Activated T-cell treated with anti-CD3 and anti-CD28 coated beads, Interleukin-2, amount 50 U/mL, for 72 hours (primary cell): ENCODE results near the gene SMU1. TPM values are rescaled to one million over a fixed set of nuclear protein-coding genes. Genes with fewer than 3 reads are reported as not detected.

Experiments used
- ATAC-seq, 2 donors: fragments of 150-1000 bp; cut with Tn5 transposase; replicated peaks in 1 of 2; 2 replicates each; pipeline ENCODE4 v1.10.0; 2021; ENCODE audit warnings: moderate library complexity in 2 of 2, mild to moderate bottlenecking in 1 of 2
- DNase-seq, 2 donors: peaks; one replicate each; pipeline ENCODE4 v3.0.0; 2021 to 2022; ENCODE audit warnings: mixed read lengths in 1 of 2
- H3K27ac Mint-ChIP-seq: one replicate; pipeline ENCODE4 v1.8.0; 2022; ENCODE audit warnings: mild to moderate bottlenecking, moderate library complexity, mixed read lengths
- H3K27me3 Mint-ChIP-seq: one replicate; pipeline ENCODE4 v1.8.0; 2022; ENCODE audit warnings: low read depth, mixed read lengths
- H3K36me3 Mint-ChIP-seq, 2 donors: one replicate each; pipeline ENCODE4 v1.8.0; 2022; ENCODE audit warnings: mixed read lengths in 2 of 2, mild to moderate bottlenecking in 1 of 2; ENCODE audit not compliant: insufficient read depth in 2 of 2
- H3K4me1 Mint-ChIP-seq: one replicate; pipeline ENCODE4 v1.8.0; 2022; ENCODE audit warnings: low read depth, mixed read lengths
- H3K4me3 Mint-ChIP-seq, 2 donors: one replicate each; pipeline ENCODE4 v1.8.0; 2022; ENCODE audit warnings: mild to moderate bottlenecking in 2 of 2, mixed read lengths in 2 of 2, moderate library complexity in 2 of 2
- H3K9me3 Mint-ChIP-seq, 2 donors: one replicate each; pipeline ENCODE4 v1.8.0; 2022; ENCODE audit warnings: mixed read lengths in 2 of 2
- total RNA-seq, 2 donors: library from RNA; stranded (reverse); gene quantifications; one replicate each; pipeline ENCODE4 v1.2.3, GENCODE V29; 2022

SMU1 gene
- total RNA-seq, 2 donors from 2014 or later: 23.4 to 27.6 TPM

DNA sequence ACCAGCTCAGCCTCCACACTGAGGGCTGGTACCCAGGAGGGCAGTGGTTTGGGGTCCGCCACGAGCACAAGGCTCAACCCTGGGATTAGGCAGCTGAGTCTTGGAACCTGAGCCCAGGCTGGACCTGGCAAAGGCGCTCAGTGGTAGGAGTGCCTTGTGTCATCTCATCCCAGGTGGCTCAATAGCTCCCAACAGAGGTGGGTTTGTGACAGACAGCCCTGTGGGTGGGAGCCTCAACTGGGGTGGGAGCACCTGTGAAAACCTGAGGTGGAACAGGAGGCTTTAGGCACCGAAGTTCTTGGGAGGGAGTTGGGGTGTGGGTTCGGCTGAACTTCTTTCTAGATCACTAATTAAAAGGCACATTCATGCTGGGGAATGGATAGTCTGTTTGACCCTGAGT lies 35.2 kb upstream of the SMU1 start:
- Mint-ChIP-seq H3K27me3 (no peaks in the 10 kb centered on the region), H3K4me3 (no peak overlapping the region), H3K27ac (no peak overlapping the region), H3K4me1 (peaks cover 11% of the 10 kb centered on the region), H3K9me3 (no peaks in the 10 kb centered on the region), H3K36me3 (peaks cover 4 to 10% of the 10 kb centered on the region in 2 donors)
- DNase-seq: no peak
- peak in 1 of 2 donors; percentile 25 for ATAC-seq

DNA sequence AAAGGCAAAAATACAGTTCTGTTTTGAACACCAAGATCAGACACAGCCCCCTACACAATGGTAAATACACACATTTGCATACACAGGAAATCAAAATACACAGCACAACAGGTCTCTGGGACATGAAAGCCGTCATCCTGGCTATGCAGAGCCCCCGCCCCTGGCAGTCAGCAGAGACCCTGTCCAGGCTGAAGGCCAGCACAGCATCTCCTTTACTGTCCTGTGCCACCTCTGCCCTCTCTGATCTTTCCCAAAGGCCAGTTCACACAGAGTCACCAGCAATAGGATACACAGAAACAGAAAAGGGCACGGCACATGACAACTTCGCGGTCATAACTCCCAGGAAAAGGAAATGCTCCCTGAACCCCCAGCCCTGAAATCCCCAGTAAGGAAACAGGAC lies 34.2 kb upstream of the SMU1 start:
- Mint-ChIP-seq H3K27me3 (no peaks in the 10 kb centered on the region), H3K4me3 (no peak overlapping the region), H3K36me3 (peaks cover 4 to 10% of the 10 kb centered on the region in 2 donors), H3K27ac (peak overlapping the region; percentile 14), H3K9me3 (no peaks in the 10 kb centered on the region), H3K4me1 (peaks cover 11% of the 10 kb centered on the region)
- no peak for DNase-seq
- no peak for ATAC-seq

DNA sequence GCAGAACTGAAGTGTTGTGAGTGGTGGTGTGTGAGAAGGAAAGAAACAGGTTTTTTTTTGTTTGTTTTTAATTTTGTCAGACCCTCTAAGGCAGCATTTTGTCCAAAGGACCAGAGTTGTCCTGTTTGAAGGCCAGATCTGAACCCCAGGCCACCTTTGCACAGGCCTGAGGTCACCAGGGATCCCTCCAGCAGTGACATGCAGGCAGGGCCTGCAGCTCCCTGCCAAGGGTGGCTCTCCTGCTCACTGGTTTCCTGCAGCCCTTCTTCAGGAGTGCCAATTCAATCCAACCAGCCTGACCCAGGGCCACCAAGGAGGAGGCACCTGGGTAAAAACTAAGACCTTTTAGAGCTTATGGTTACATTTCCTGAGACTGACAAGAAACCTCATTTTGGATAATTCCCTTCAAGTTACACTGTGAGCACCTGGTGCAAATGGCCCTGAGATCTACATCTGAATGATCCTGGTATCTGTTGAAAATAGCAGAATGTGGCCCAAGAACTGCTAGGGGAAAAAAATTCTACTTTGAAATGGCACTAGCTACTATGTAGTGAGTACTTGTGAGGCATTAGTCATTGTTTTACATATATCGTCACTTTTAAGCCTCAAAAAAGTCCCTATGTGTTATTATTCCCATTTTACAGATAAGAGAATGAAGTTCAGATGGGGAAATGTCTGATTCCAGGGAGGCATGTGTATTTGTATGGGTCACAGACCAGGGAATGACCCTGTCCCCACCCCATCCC lies 33.5 kb upstream of the SMU1 start:
- no peak for ATAC-seq
- H3K36me3 Mint-ChIP-seq: peaks cover 4 to 10% of the 10 kb centered on the region in 2 donors
- no peaks in the 10 kb centered on the region for H3K9me3 Mint-ChIP-seq
- H3K4me3 Mint-ChIP-seq: no peak overlapping the region
- H3K27me3 Mint-ChIP-seq: no peaks in the 10 kb centered on the region
- DNase-seq: no peak
- H3K4me1 Mint-ChIP-seq: peaks cover 11% of the 10 kb centered on the region
- peak overlapping the region; percentile 36 for H3K27ac Mint-ChIP-seq

DNA sequence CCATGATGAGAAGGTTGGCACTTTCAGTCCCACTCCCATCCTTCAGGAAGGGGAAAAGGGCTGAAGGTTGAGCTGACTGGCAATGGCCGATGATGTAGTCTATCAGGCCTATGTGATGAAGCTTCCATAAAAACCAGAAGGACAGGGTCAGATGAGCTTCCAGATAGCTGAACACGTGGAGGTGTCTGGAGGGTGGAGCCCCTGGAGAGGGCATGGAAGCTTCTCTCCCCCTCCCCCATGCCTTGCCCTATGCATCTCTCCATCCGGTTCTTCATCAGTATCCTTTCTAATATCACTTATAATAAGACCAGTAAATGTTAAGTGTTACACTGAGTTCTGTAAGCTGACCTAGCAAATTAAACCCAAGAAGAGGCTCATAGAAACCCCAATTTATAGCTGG lies 32.6 kb upstream of the SMU1 start:
- Mint-ChIP-seq H3K27ac (no peak overlapping the region), H3K4me1 (peaks cover 15% of the 10 kb centered on the region), H3K9me3 (no peaks in the 10 kb centered on the region), H3K27me3 (no peaks in the 10 kb centered on the region), H3K4me3 (no peak overlapping the region), H3K36me3 (peaks cover 4 to 9% of the 10 kb centered on the region in 2 donors)
- no peak for DNase-seq
- no peak for ATAC-seq

DNA sequence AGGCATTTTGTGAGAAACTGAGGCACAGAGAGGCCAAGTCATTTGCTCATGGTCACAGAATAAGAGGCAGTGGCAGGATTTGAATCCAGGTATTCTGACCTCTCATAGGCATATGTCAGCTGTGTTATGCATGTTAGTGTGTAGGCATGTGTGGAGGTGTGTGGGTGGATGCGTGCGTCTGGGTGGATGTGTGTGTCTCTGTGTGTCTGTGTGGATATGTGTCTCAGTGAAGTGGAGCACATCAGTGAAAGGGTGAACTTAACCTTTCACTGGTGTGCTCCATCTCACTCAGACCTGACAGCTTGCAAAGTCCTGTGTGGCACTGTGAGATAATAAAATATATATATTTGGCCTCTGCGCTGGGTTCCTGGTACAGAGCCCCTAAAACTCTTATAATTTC lies 32.0 kb upstream of the SMU1 start:
- Mint-ChIP-seq H3K4me1 (peaks cover 15% of the 10 kb centered on the region), H3K36me3 (peaks cover 1 to 3% of the 10 kb centered on the region in 2 donors), H3K9me3 (no peaks in the 10 kb centered on the region), H3K27me3 (no peaks in the 10 kb centered on the region), H3K27ac (no peak overlapping the region), H3K4me3 (no peak overlapping the region)
- ATAC-seq (no peak), DNase-seq (no peak)

DNA sequence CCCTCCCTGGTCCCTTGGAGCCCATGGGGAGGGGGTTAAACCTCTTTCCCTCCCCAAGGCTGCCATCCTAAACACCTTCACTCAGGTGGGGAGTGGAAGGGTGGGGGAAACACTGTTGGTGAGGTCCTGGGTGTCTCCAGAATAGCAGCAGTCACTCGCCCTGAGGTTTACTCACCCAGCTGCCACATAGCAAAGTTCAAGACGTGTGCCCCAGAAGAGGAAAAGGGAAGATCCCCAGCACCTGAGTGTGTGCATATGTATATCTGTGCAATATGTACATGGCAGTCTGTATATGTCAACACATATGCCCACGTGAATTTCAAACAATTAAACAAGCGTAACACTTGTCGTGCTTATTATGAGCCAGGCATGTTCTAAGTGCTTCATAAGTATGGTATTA lies 31.3 kb upstream of the SMU1 start:
- Mint-ChIP-seq H3K27ac (no peak overlapping the region), H3K27me3 (no peaks in the 10 kb centered on the region), H3K36me3 (peaks cover 1 to 3% of the 10 kb centered on the region in 2 donors), H3K9me3 (no peaks in the 10 kb centered on the region), H3K4me3 (no peak overlapping the region), H3K4me1 (peaks cover 15% of the 10 kb centered on the region)
- DNase-seq: no peak
- no peak for ATAC-seq

DNA sequence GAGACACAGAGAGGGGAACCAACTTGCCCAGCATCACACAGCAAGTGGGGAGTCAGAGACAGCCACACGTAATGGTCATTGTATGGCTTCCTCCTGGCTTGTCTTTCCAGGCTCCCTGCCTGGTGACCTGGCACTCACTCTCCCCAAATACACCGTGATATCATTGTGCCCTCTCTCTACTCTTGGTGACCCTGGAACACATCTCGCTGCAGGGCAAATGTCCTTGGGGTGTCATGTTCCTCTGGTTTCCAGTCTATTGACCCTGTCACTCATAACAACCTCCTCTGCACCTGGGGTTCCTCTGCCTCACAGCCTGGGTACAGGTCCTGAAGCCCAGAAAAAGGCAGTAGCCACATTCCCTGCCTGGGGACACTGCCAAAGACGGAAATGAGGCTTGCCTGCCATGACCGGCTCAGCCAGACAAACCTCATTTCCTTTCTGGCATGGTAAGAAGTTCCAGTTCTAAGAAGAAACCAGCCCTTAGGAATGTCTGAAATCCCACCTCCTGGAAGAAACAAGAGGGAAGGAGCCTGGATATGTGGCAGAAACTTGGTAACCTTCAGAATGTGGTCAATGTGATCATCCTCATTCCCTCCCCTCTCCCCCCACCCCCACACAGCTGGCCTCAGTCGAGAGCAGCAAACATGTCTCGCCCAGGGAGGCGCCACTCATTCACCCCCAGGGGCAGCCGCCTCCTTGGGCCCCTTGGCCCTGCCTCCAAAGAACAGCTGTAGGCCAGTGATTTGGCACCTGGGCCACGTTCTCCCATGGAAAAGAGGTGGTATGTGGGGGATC lies 30.6 kb upstream of the SMU1 start:
- Mint-ChIP-seq H3K36me3 (peaks cover 1% of the 10 kb centered on the region in 2 donors), H3K4me3 (no peak overlapping the region), H3K27ac (no peak overlapping the region), H3K4me1 (peaks cover 15% of the 10 kb centered on the region), H3K27me3 (no peaks in the 10 kb centered on the region), H3K9me3 (no peaks in the 10 kb centered on the region)
- no peak for ATAC-seq
- DNase-seq: no peak

DNA sequence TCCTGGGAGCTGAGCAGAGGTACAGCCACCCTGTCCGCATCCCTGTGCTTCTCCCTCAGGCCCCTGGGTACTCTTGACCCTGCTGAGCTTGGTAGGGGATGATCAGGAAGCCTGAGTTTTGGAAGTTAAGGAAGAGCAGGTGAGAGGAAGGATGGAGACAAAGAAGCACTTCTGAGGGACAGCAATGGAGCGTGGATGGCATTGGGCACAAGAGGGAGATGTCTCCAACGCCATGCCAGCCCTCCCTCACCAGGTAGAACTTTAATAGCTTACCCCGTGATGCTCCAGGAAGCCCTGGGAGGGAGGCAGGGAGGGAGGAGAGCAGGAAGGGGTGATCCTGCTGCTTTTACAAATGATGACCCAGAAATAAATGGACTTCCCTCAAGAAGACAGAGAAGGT lies 29.9 kb upstream of the SMU1 start:
- ATAC-seq (no peak), DNase-seq (no peak)
- no peak overlapping the region for H3K4me3 Mint-ChIP-seq
- H3K27me3 Mint-ChIP-seq: no peaks in the 10 kb centered on the region
- no peaks in the 10 kb centered on the region for H3K36me3 Mint-ChIP-seq
- H3K4me1 Mint-ChIP-seq: peaks cover 15% of the 10 kb centered on the region
- H3K27ac Mint-ChIP-seq: peak overlapping the region; percentile 49
- H3K9me3 Mint-ChIP-seq: no peaks in the 10 kb centered on the region

DNA sequence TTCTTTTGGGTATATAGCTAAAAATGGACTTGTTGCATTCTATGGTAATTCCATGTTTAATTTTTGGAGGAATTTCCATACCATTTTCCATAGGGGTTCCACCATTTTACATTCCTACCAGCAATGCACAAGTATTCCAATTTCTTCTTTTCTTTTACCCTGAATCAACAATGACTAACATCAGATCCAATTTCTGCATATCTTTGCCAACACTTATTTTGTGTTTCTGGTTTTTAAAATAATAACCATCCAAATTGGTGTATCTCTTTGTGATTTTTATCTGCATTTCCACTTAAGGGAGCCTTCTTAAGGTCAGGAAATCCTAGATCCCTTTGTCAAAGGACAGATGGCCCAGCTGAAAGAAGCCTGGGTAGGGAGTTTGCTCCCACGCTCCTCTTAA lies 29.5 kb upstream of the SMU1 start:
- peak overlapping the region; percentile 49 for H3K27ac Mint-ChIP-seq
- H3K9me3 Mint-ChIP-seq: no peaks in the 10 kb centered on the region

DNA sequence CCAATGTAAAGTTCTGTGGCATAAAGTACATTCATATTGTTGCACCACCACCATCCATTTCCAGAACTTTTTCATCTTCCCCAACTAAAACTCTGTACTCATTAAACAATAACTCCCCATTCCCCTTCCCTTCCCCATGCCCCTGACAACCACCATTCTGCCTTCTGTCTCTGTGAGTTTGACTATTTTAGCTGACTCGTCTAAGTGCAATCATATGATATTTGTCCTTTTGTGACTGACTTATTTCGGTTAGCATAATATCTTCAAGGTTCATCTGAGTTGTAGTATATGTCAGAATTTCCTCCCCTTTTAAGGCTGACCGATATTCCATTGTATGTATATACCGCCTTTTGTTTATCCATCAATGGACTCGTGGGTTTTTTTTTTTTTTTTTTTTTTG lies 29.0 kb upstream of the SMU1 start:
- peaks cover 14% of the 10 kb centered on the region for H3K4me1 Mint-ChIP-seq
- no peak for ATAC-seq
- no peaks in the 10 kb centered on the region for H3K27me3 Mint-ChIP-seq
- no peaks in the 10 kb centered on the region for H3K36me3 Mint-ChIP-seq
- no peak for DNase-seq
- H3K9me3 Mint-ChIP-seq: no peaks in the 10 kb centered on the region
- no peak overlapping the region for H3K4me3 Mint-ChIP-seq
- H3K27ac Mint-ChIP-seq: peak overlapping the region; percentile 66

More for the DNA sequence above, 29.5 kb upstream of the SMU1 start:
- peaks cover 14% of the 10 kb centered on the region for H3K4me1 Mint-ChIP-seq
- H3K27me3 Mint-ChIP-seq: no peaks in the 10 kb centered on the region
- H3K4me3 Mint-ChIP-seq: no peak overlapping the region
- ATAC-seq (no peak), DNase-seq (no peak)
- no peaks in the 10 kb centered on the region for H3K36me3 Mint-ChIP-seq

DNA sequence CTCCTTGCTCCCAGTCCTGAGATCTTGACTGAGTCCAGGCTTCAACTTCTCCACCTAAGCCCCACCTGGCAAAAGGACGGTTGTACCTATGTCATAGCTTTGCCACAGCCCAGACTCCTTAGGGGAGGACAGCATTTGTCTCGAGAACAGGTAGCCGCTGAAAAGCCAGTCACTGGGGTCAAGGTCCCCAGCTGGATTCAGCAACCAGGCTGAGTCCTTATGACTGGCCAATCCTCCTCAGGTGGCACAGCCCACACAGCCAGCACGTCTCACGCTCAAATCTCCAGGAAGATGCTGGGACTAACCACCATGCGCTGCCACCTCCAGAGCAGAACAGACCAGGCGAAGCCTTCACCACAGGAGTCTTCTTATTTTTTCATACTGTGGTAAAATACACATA lies 27.9 kb upstream of the SMU1 start:
- Mint-ChIP-seq H3K4me3 (no peak overlapping the region), H3K4me1 (peaks cover 16% of the 10 kb centered on the region), H3K9me3 (no peaks in the 10 kb centered on the region), H3K27ac (peak overlapping the region; percentile 54), H3K36me3 (no peaks in the 10 kb centered on the region), H3K27me3 (no peaks in the 10 kb centered on the region)
- DNase-seq (no peak), ATAC-seq (no peak)

DNA sequence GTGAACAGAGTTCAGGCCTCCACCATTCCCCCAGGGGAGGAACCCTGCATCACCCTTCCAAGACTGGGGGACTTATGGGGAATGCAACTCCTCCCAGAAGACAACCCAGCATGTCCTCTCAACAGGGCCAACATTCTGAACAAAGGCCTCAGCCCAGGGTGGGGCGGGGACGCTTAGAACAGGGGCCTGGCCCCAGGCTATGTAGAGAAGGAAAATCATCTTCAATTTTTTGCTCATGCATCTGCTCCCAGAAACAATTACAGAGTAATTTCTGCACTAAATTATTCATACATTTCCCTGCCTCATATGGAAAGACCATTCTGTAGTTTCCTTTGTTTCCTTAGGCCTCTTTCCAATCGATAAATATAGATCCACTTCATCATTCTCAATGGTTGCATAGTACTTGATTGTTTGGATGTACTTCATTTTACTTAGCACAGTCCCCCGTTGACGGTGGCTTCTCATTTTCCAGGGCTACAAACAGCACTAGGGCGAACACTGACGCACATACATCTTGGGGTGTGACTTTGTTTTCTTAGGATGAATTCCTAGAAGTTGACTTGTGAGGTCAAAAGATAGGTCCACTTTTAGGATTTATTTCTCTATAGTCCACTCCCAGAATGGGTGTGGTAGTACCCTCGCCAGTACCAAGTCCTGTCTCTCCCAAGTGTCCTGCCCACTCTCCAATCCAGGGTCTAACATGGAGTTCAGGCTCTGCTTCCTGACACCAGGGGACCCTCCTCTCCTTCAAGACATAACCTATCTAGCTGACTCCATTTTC lies 27.2 kb upstream of the SMU1 start:
- H3K4me3 Mint-ChIP-seq: no peak overlapping the region
- no peaks in the 10 kb centered on the region for H3K27me3 Mint-ChIP-seq
- H3K36me3 Mint-ChIP-seq: no peaks in the 10 kb centered on the region
- H3K9me3 Mint-ChIP-seq: no peaks in the 10 kb centered on the region
- peak overlapping the region; percentile 54 for H3K27ac Mint-ChIP-seq
- ATAC-seq: no peak
- no peak for DNase-seq
- H3K4me1 Mint-ChIP-seq: peaks cover 16% of the 10 kb centered on the region

DNA sequence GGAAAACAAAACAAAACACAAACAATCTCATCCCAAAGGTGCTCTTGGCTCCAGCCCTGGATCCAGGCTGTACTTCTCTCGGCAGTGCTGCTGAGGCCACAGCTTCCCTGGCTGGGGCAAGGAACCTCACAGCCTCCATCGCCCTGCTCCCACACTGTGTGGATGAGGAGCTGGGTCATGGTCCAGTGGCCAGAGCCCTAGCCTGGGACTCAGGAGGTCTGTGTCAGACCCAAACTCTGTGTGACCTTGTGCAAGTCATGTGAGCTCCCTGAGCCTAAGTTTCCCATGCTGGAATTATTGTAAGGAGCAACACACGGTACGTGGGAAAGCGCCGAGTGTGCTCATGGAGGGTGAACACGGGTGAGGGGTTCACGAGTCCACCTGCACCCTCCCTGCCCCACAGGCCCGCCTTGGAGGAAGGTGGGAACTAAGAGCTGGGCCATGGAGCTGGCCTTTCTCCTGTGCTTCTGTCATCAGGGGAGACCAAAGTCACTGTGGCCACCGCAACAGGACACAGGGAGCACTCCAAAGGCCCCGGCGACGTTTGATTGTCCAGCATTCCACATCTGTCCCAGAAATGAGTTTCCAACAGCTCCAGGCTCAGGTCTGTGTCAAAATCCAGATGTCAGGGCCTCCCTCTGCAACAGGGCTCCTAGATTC lies 26.2 kb upstream of the SMU1 start:
- Mint-ChIP-seq H3K4me3 (no peak overlapping the region), H3K27ac (no peak overlapping the region), H3K36me3 (no peaks in the 10 kb centered on the region), H3K4me1 (peaks cover 16% of the 10 kb centered on the region), H3K27me3 (no peaks in the 10 kb centered on the region), H3K9me3 (no peaks in the 10 kb centered on the region)
- ATAC-seq (no peak), DNase-seq (no peak)
